Hepatocyte (in vitro differentiated cells): ENCODE data around the gene GKN1. TPM values are rescaled to one million over a fixed set of nuclear protein-coding genes. Genes with fewer than 3 reads are reported as not detected.
"Not testable (repeated sequence)": the region's sequence is repeated elsewhere in the genome, so short reads cannot be mapped to it uniquely, and the experiment has no call there.

Experiments
- DNase-seq: peaks from one replicate; pipeline ENCODE4 v3.0.0-alpha.2; 2016; ENCODE audit warnings: low spot score
- H2AFZ ChIP-seq: fragments of 200-600 bp; sonication (generic); 2 replicates; pipeline ENCODE4 v1.6.0; 2016; ENCODE audit warnings: antibody characterized with exemption, mild to moderate bottlenecking
- H3K27ac ChIP-seq: fragments of 200-600 bp; sonication (generic); 2 replicates; pipeline ENCODE4 v1.5.1; 2016; ENCODE audit warnings: mild to moderate bottlenecking
- H3K27me3 ChIP-seq: fragments of 200-600 bp; sonication (generic); 2 replicates; pipeline ENCODE4 v1.6.1; 2016
- H3K36me3 ChIP-seq: fragments of 200-600 bp; sonication (generic); replicated peaks from 2 replicates; pipeline ENCODE4 v1.5.1; 2016; ENCODE audit warnings: low read depth; ENCODE audit not compliant: insufficient read depth
- H3K4me1 ChIP-seq: fragments of 200-600 bp; sonication (generic); 2 replicates; pipeline ENCODE4 v1.5.1; 2016; ENCODE audit warnings: mild to moderate bottlenecking, moderate library complexity; ENCODE audit not compliant: insufficient read depth
- H3K4me2 ChIP-seq: fragments of 200-600 bp; sonication (generic); 2 replicates; pipeline ENCODE4 v1.6.0; 2016
- H3K4me3 ChIP-seq: fragments of 200-600 bp; sonication (generic); 2 replicates; pipeline ENCODE4 v1.5.1; 2016; ENCODE audit warnings: mild to moderate bottlenecking
- H3K79me2 ChIP-seq: fragments of 200-600 bp; sonication (generic); 2 replicates; pipeline ENCODE4 v1.6.0; 2017; ENCODE audit warnings: mild to moderate bottlenecking
- H3K9me2 ChIP-seq: fragments of 200-600 bp; sonication (generic); replicated peaks from 2 replicates; pipeline ENCODE4 v1.6.0; 2017; ENCODE audit warnings: mild to moderate bottlenecking; ENCODE audit not compliant: insufficient read depth
- H3K9me3 ChIP-seq: fragments of 200-600 bp; sonication (generic); 2 replicates; pipeline ENCODE4 v1.5.1; 2016; ENCODE audit warnings: low read depth, mild to moderate bottlenecking
- H4K20me1 ChIP-seq: fragments of 200-600 bp; sonication (generic); 2 replicates; pipeline ENCODE4 v1.6.0; 2016; ENCODE audit warnings: mild to moderate bottlenecking; ENCODE audit not compliant: insufficient read depth, poor library complexity, severe bottlenecking
- CTCF ChIP-seq: fragments of 200-600 bp; sonication (generic); IDR thresholded peaks from 2 replicates; pipeline ENCODE4 v1.5.1; 2016; ENCODE audit warnings: antibody characterized with exemption, mild to moderate bottlenecking; ENCODE audit not compliant: poor library complexity
- EZH2 ChIP-seq: fragments of 200-600 bp; sonication (generic); IDR thresholded peaks from 2 replicates; pipeline ENCODE4 v1.6.1; 2016; ENCODE audit warnings: antibody characterized with exemption, mild to moderate bottlenecking, borderline replicate concordance
- EZH2phosphoT487 ChIP-seq: fragments of 200-600 bp; sonication (generic); IDR thresholded peaks from one replicate; pipeline ENCODE4 v1.6.1; 2018; ENCODE audit warnings: antibody characterized with exemption, mild to moderate bottlenecking, low read depth, moderate library complexity; ENCODE audit not compliant: unreplicated experiment, severe bottlenecking
- WGBS: methylation state at CpG from one replicate; pipeline ENCODE4 v1.1.6; 2016; ENCODE audit warnings: low lambda C conversion rate; ENCODE audit errors: missing lambda C conversion rate; 5-methylcytosine and 5-hydroxymethylcytosine counted together
- polyA plus RNA-seq: library from polyadenylated mRNA; unstranded; fragments of >200 nt; fragmentation: Nextera tagmentation; extraction: Ambion mirVana; gene quantifications from 2 replicates; pipeline ENCODE4 v1.2.1, GENCODE V29; 2016
- total RNA-seq: library from RNA; depleted of rRNA; stranded (reverse); fragments of >200 nt; gene quantifications from 2 replicates; pipeline ENCODE4 v1.2.3, GENCODE V29; 2014

The GKN1 gene
- total and polyA plus RNA-seq, 2 experiments from 2014 or later, result 0.25 to 0.53 TPM

GRCh38 chr2:68948710-68949109 lies 25.7 kb upstream of the GKN1 start:
- no peak for DNase-seq
- 90% methylated on average over 1 of the region's 1 CpG for WGBS
- Histone ChIP-seq H3K4me2 (no peak overlapping the region), H4K20me1 (no peaks in the 10 kb centered on the region), H3K4me3 (no peak overlapping the region), H3K27ac (no peak overlapping the region), H3K9me2 (no peaks in the 10 kb centered on the region), H2AFZ (no peak overlapping the region), H3K79me2 (no peaks in the 10 kb centered on the region), H3K4me1 (no peaks in the 10 kb centered on the region), H3K36me3 (no peaks in the 10 kb centered on the region), H3K9me3 (no peaks in the 10 kb centered on the region), H3K27me3 (peaks cover 3% of the 10 kb centered on the region)
- TF ChIP-seq CTCF (no peak), EZH2phosphoT487 (no peak), EZH2 (no peak)

- H3K27ac ChIP-seq, result no peak overlapping the region
- no peaks in the 10 kb centered on the region for H3K79me2 ChIP-seq
- WGBS, result 74% methylated on average over 4 of the region's 4 CpGs
- no peaks in the 10 kb centered on the region for H3K9me3 ChIP-seq
- peaks cover 2% of the 10 kb centered on the region for H3K27me3 ChIP-seq
- H2AFZ ChIP-seq, result no peak overlapping the region
- no peaks in the 10 kb centered on the region for H3K9me2 ChIP-seq
- no peak overlapping the region for H3K4me2 ChIP-seq
- no peak for TF ChIP-seq EZH2
- TF ChIP-seq EZH2phosphoT487, result no peak
- no peak for TF ChIP-seq CTCF
- no peaks in the 10 kb centered on the region for H3K36me3 ChIP-seq
- no peaks in the 10 kb centered on the region for H3K4me1 ChIP-seq
- no peak for DNase-seq
- H3K4me3 ChIP-seq, result no peak overlapping the region
- no peaks in the 10 kb centered on the region for H4K20me1 ChIP-seq
These were observed 22.5 kb upstream of the GKN1 start for GRCh38 chr2:68951899-68952298.

GRCh38 chr2:68952887-68953521 lies 21.4 kb upstream of the GKN1 start, which contains the start of gene GKN2:
TSS of gene GKN2 (minus strand) at chr2:68952893. CDS start at chr2:68952861, 32 bp downstream.
- no peak within 1 kb of the TSS for H3K4me3 ChIP-seq
- no peak for DNase-seq
- no peaks in the 10 kb centered on the region for H3K36me3 ChIP-seq
- H3K27me3 ChIP-seq, result no peaks in the 10 kb centered on the region
- H2AFZ ChIP-seq, result no peak within 1 kb of the TSS
- no peak within 1 kb of the TSS for H3K27ac ChIP-seq
- TF ChIP-seq EZH2 (no peak), EZH2phosphoT487 (no peak), CTCF (no peak)
- 88% methylated on average over 4 of the region's 4 CpGs for WGBS
- no peaks in the 10 kb centered on the region for H3K9me2 ChIP-seq
- no peaks in the 10 kb centered on the region for H4K20me1 ChIP-seq
- no peak within 1 kb of the TSS for H3K4me2 ChIP-seq
- no peaks in the 10 kb centered on the region for H3K4me1 ChIP-seq
- no peaks in the 10 kb centered on the region for H3K79me2 ChIP-seq
- no peaks in the 10 kb centered on the region for H3K9me3 ChIP-seq

- not testable (repeated sequence) for H2AFZ ChIP-seq, H3K36me3 ChIP-seq, H3K4me2 ChIP-seq, H3K27ac ChIP-seq, H4K20me1 ChIP-seq, H3K27me3 ChIP-seq, H3K4me1 ChIP-seq, DNase-seq, H3K9me2 ChIP-seq, H3K4me3 ChIP-seq, H3K79me2 ChIP-seq, H3K9me3 ChIP-seq
- WGBS, result 94% methylated on average over 5 of the region's 5 CpGs
These were observed 19.0 kb upstream of the GKN1 start for GRCh38 chr2:68955432-68955831.
